SK-N-SH treated with all-trans-retinoic acid at 6 μM for 48 hours (cell line): ENCODE data around the gene SLC25A26.
"Not testable (repeated sequence)": the region's sequence is repeated elsewhere in the genome, so short reads cannot be mapped to it uniquely, and the experiment has no call there.

Experiments used
- ATAC-seq: fragments of 200-7000 bp; cut with Tn5 transposase; 3 replicates; pipeline ENCODE4 v1.9.1; 2020; ENCODE audit warnings: mild to moderate bottlenecking, moderate library complexity
- ARNTL ChIP-seq: fragments of 450-650 bp; formaldehyde crosslinking; IDR thresholded peaks from 2 replicates; pipeline ENCODE4 v1.5.0; 2020; ENCODE audit warnings: low read depth, mild to moderate bottlenecking, moderate library complexity, borderline replicate concordance
- BACH2 ChIP-seq: fragments of 250-450 bp; sonication (Bioruptor Pico); IDR thresholded peaks from 2 replicates; pipeline ENCODE4 v1.9.0; 2021; ENCODE audit warnings: mild to moderate bottlenecking, borderline replicate concordance
- ESRRG ChIP-seq: fragments of 250-450 bp; sonication (Bioruptor Pico); IDR thresholded peaks from 2 replicates; pipeline ENCODE4 v1.6.1; 2021; ENCODE audit warnings: mild to moderate bottlenecking
- GLIS3 ChIP-seq: fragments of 250-450 bp; sonication (Bioruptor Pico); IDR thresholded peaks from 2 replicates; pipeline ENCODE4 v1.5.0; 2020; ENCODE audit warnings: mild to moderate bottlenecking, moderate library complexity
- ISL1 ChIP-seq: fragments of 250-450 bp; sonication (Bioruptor Pico); IDR thresholded peaks from 2 replicates; pipeline ENCODE4 v2.1.2; 2022; ENCODE audit warnings: mild to moderate bottlenecking, moderate library complexity
- OSR1 ChIP-seq: fragments of 250-450 bp; sonication (Bioruptor Pico); IDR thresholded peaks from 2 replicates; pipeline ENCODE4 v1.8.0; 2022; ENCODE audit warnings: moderate library complexity, mild to moderate bottlenecking, inconsistent platforms
- PPARA ChIP-seq: fragments of 250-450 bp; sonication (Bioruptor Pico); IDR thresholded peaks from 2 replicates; pipeline ENCODE4 v1.5.0; 2020; ENCODE audit warnings: mild to moderate bottlenecking, borderline replicate concordance
- RARB ChIP-seq: fragments of 250-450 bp; sonication (Bioruptor Pico); IDR thresholded peaks from 2 replicates; pipeline ENCODE4 v1.8.0; 2021; ENCODE audit warnings: mild to moderate bottlenecking, moderate library complexity
- TCF4 ChIP-seq: fragments of 250-450 bp; sonication (Bioruptor Pico); IDR thresholded peaks from 2 replicates; pipeline ENCODE4 v1.8.0; 2021; ENCODE audit warnings: mild to moderate bottlenecking, moderate library complexity, borderline replicate concordance
- TOX ChIP-seq: fragments of 250-450 bp; sonication (Bioruptor Pico); IDR thresholded peaks from 2 replicates; pipeline ENCODE4 v1.8.0; 2021; ENCODE audit warnings: mild to moderate bottlenecking, moderate library complexity, borderline replicate concordance
- ZC3H10 ChIP-seq: fragments of 250-450 bp; sonication (Bioruptor Pico); IDR thresholded peaks from 2 replicates; pipeline ENCODE4 v1.5.1; 2021; ENCODE audit warnings: mild to moderate bottlenecking, moderate library complexity
- ZNF565 ChIP-seq: fragments of 450-650 bp; formaldehyde crosslinking; conservative IDR thresholded peaks from 2 replicates; pipeline ENCODE4 v1.5.0; 2020; ENCODE audit warnings: low read depth, mild to moderate bottlenecking, moderate library complexity
- TF ChIP-seq, protein P1 (sequence below): fragments of 250-450 bp; sonication (Bioruptor Pico); IDR thresholded peaks from 2 replicates; pipeline ENCODE4 v1.8.0; 2020; ENCODE audit warnings: mild to moderate bottlenecking, moderate library complexity, borderline replicate concordance
- TF ChIP-seq, protein P2 (sequence below): fragments of 250-450 bp; sonication (Bioruptor Pico); IDR thresholded peaks from 2 replicates; pipeline ENCODE4 v1.5.1; 2020; ENCODE audit warnings: low read depth, mild to moderate bottlenecking, moderate library complexity
- TF ChIP-seq, protein P3 (sequence below): fragments of 250-450 bp; sonication (Bioruptor Pico); IDR thresholded peaks from 2 replicates; pipeline ENCODE4 v1.5.0; 2020; ENCODE audit warnings: mild to moderate bottlenecking, moderate library complexity
- TF ChIP-seq, protein P4 (sequence below): fragments of 250-450 bp; sonication (Bioruptor Pico); IDR thresholded peaks from 2 replicates; pipeline ENCODE4 v1.8.0; 2021; ENCODE audit warnings: low read depth, mild to moderate bottlenecking, moderate library complexity, borderline replicate concordance

The SLC25A26 gene

DNA sequence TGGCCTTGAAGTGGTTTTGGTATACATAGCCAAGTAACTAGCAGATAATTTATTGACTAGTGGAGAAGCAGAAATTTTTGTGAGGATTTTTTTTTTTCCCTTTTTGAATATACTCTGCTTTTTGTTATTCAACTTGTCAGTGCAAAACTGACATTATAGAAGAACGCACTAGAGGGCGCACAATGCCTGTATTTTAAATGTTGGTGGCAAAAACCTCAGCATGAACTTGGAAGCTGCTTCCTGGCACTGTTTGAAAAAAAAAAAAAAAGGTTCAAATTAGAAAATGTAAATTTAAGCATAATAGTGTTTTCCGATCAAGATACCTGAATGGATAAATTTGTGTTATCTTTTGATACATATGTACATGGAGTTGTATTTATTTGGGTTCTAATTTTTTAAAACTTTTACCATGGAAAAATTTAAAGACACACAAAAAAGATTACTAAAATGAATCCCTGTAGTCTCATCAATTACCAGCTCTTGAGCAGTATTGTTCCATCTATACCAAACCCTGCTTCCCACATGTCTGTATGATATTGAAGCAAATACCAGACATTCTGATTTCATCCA lies 56.0 kb downstream of the SLC25A26 start:
- TF ChIP-seq PPARA (CRISPR knock-in tag): no peak
- no peak for TF ChIP-seq ISL1 (CRISPR knock-in tag)
- TF ChIP-seq, protein P1, sequence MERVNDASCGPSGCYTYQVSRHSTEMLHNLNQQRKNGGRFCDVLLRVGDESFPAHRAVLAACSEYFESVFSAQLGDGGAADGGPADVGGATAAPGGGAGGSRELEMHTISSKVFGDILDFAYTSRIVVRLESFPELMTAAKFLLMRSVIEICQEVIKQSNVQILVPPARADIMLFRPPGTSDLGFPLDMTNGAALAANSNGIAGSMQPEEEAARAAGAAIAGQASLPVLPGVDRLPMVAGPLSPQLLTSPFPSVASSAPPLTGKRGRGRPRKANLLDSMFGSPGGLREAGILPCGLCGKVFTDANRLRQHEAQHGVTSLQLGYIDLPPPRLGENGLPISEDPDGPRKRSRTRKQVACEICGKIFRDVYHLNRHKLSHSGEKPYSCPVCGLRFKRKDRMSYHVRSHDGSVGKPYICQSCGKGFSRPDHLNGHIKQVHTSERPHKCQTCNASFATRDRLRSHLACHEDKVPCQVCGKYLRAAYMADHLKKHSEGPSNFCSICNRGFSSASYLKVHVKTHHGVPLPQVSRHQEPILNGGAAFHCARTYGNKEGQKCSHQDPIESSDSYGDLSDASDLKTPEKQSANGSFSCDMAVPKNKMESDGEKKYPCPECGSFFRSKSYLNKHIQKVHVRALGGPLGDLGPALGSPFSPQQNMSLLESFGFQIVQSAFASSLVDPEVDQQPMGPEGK (CRISPR knock-in tag): no peak
- no peak for TF ChIP-seq ZC3H10 (CRISPR knock-in tag)
- no peak for TF ChIP-seq ESRRG (CRISPR knock-in tag)
- TF ChIP-seq, protein P2, sequence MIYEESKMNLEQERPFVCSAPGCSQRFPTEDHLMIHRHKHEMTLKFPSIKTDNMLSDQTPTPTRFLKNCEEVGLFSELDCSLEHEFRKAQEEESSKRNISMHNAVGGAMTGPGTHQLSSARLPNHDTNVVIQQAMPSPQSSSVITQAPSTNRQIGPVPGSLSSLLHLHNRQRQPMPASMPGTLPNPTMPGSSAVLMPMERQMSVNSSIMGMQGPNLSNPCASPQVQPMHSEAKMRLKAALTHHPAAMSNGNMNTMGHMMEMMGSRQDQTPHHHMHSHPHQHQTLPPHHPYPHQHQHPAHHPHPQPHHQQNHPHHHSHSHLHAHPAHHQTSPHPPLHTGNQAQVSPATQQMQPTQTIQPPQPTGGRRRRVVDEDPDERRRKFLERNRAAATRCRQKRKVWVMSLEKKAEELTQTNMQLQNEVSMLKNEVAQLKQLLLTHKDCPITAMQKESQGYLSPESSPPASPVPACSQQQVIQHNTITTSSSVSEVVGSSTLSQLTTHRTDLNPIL (CRISPR knock-in tag): no peak
- no peak for TF ChIP-seq TCF4 (CRISPR knock-in tag)
- TF ChIP-seq GLIS3: no peak
- TF ChIP-seq TOX (CRISPR knock-in tag): no peak
- no peak for TF ChIP-seq BACH2 (CRISPR knock-in tag)
- peak; percentile 75; the same call in 2 of the 3 replicates for ATAC-seq

DNA sequence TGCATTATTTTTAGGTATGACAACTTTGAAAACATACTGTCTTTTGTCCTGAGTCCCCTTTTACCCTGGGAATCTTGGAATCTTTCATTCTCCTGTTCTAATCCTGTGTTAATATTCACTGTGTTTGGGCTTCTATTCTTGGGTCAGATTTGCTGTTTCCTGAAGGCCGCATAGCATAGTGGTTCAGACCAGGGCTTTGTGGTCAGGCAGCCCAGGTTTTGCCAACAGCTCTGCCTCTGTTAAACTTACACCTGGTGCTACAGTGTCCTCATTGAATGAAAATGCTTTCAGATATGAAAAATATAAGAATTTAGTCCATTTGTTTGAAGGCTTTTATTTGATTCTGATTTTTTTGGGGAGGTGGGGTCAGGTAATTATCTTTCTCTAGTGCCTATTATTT lies 58.4 kb downstream of the SLC25A26 start:
- no peak for ATAC-seq
- TF ChIP-seq RARB (no peak), TCF4 (CRISPR knock-in tag) (no peak), ZNF565 (no peak), BACH2 (CRISPR knock-in tag) (no peak), PPARA (CRISPR knock-in tag) (no peak), TOX (CRISPR knock-in tag) (no peak), ARNTL (CRISPR knock-in tag) (no peak), OSR1 (CRISPR knock-in tag) (no peak), ISL1 (CRISPR knock-in tag) (no peak)
- TF ChIP-seq, protein P3, sequence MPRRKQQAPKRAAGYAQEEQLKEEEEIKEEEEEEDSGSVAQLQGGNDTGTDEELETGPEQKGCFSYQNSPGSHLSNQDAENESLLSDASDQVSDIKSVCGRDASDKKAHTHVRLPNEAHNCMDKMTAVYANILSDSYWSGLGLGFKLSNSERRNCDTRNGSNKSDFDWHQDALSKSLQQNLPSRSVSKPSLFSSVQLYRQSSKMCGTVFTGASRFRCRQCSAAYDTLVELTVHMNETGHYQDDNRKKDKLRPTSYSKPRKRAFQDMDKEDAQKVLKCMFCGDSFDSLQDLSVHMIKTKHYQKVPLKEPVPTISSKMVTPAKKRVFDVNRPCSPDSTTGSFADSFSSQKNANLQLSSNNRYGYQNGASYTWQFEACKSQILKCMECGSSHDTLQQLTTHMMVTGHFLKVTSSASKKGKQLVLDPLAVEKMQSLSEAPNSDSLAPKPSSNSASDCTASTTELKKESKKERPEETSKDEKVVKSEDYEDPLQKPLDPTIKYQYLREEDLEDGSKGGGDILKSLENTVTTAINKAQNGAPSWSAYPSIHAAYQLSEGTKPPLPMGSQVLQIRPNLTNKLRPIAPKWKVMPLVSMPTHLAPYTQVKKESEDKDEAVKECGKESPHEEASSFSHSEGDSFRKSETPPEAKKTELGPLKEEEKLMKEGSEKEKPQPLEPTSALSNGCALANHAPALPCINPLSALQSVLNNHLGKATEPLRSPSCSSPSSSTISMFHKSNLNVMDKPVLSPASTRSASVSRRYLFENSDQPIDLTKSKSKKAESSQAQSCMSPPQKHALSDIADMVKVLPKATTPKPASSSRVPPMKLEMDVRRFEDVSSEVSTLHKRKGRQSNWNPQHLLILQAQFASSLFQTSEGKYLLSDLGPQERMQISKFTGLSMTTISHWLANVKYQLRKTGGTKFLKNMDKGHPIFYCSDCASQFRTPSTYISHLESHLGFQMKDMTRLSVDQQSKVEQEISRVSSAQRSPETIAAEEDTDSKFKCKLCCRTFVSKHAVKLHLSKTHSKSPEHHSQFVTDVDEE (CRISPR knock-in tag): no peak
- TF ChIP-seq, protein P4, sequence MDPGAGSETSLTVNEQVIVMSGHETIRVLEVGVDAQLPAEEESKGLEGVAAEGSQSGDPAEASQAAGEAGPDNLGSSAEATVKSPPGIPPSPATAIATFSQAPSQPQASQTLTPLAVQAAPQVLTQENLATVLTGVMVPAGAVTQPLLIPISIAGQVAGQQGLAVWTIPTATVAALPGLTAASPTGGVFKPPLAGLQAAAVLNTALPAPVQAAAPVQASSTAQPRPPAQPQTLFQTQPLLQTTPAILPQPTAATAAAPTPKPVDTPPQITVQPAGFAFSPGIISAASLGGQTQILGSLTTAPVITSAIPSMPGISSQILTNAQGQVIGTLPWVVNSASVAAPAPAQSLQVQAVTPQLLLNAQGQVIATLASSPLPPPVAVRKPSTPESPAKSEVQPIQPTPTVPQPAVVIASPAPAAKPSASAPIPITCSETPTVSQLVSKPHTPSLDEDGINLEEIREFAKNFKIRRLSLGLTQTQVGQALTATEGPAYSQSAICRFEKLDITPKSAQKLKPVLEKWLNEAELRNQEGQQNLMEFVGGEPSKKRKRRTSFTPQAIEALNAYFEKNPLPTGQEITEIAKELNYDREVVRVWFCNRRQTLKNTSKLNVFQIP: no peak
- TF ChIP-seq, protein P1 (CRISPR knock-in tag): no peak

DNA sequence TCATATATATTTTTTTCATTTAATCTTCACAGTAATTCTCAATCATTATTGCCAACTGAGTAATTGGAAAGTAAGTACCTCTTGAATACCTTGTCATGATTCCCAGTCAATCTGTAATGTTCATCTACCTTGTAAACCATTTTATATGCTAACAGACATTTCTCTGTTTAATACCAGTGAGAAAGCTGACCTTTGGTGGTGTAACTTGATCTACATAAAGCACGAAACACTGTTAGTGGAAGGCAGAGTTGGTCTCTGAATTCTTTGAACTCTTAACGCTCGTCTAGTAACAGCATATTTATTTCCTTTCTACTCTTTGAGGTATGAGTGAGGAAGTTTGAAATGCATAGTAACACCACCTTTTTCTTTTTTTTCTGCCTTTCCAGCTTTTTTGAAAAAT lies 59.5 kb downstream of the SLC25A26 start:
- TF ChIP-seq TCF4 (CRISPR knock-in tag): no peak
- TF ChIP-seq, protein P3 (CRISPR knock-in tag): no peak
- TF ChIP-seq, all 23 proteins: peak for 0
- no peak for ATAC-seq

DNA sequence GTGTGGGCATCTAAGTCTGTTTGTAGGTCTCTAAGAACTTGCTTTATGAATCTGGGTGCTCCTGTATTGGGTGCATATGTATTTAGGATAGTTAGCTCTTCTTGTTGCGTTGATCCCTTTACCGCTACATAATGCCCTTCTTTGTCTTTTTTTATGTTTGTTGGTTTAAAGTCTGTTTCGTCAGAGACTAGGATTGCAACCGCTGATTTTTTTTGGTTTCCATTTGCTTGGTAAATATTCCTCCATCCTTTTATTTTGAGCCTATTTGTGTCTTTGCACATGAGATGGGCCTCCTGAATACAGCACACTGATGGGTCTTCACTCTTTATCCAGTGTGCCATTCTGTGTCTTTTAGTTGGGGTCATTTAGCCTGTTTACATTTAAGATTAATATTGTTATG lies 71.1 kb downstream of the SLC25A26 start:
- not testable (repeated sequence) for ATAC-seq
